Activated effector memory CD4-positive, alpha-beta T cell treated with Interleukin-2 at 50 U/mL for 16 hours (primary cell): ENCODE results near the gene GOLGA6L6.
"Not testable (repeated sequence)": the region's sequence is repeated elsewhere in the genome, so short reads cannot be mapped to it uniquely, and the experiment has no call there.

Source experiments
- DNase-seq: peaks from one replicate; pipeline ENCODE4 v3.0.0-alpha.2; 2020

GOLGA6L6 gene, protein sequence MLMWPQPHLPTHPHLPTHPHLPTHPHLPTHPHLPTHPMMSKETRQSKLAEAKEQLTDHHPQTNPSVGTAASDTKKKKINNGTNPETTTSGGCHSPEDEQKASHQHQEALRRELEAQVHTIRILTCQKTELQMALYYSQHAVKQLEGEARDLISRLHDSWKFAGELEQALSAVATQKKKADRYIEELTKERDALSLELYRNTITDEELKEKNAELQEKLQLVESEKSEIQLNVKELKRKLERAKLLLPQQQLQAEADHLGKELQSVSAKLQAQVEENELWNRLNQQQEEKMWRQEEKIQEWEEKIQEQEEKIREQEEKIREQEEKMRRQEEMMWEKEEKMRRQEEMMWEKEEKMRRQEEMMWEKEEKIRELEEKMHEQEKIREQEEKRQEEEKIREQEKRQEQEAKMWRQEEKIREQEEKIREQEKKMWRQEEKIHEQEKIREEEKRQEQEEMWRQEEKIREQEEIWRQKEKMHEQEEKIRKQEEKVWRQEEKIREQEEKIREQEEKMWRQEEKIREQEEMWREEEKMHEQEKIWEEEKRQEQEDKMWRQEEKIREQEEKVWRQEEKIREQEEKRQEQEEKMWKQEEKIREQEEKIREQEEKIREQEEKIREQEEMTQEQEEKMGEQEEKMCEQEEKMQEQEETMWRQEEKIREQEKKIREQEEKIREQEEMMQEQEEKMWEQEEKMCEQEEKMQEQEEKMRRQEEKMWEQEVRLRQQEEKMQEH

GRCh38 chr15:20541700-20542099 is at the start of gene GOLGA6L6:
TSS of gene GOLGA6L6 (minus strand) at chr15:20541800. CDS start at chr15:20541709, 91 bp downstream.
- not testable (repeated sequence) for DNase-seq

DNA sequence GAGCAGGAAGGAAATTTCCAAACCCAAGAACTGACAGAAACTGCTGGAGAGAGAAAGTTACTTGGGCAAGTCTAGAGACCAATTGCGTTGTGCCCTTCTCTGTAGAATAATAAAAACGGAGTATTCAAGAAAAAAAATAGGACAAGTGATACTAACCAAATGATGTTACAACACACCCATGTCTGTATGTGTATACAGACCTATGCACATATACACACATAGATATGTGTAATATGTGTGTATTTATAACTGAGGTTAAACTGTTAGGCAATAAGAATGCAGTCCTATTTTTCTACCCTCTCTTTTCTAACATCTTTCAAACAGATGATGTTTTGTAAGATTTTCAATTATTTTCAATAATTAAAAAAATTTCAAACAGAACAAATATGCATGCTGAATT is 48.5 kb upstream of the GOLGA6L6 start:
- DNase-seq, result not testable (repeated sequence)

DNA sequence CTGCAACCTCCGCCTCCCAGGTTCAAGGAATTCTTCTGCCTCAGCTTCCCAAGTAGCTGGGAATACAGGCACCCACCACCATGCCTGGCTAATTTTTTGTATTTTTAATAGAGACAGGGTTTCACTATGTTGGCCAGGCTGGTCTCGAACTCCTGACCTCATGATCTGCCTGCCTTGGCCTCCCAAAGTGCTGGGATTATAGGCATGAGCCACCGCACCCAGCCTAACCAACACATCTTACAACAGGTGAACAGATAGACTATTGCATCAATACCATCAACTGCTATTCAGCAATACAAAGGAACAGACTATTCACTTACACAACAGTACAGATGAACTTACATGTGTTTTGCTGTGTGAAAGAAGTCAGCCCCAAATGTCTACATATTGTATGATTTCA is 45.2 kb upstream of the GOLGA6L6 start:
- DNase-seq, result not testable (repeated sequence)

DNA sequence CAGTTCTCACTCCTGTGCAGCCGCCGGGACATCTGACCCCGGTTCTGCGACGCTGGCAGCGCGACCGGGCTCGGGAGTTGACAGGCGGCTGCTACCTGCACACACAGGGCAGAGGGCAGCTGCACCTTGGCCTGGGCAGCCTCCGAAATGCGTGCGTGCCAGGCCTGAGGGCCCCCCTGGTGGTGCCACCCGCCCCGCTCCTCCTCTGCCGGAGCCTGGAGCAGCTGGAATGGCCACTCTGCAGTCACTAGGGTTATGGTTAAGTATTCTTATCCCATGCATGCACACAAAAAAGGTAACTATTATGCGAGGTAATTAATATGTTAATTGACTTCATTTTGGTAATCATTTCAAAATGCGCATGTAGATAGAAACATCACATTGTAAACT is 41.1 kb upstream of the GOLGA6L6 start:
- DNase-seq, result not testable (repeated sequence)

DNA sequence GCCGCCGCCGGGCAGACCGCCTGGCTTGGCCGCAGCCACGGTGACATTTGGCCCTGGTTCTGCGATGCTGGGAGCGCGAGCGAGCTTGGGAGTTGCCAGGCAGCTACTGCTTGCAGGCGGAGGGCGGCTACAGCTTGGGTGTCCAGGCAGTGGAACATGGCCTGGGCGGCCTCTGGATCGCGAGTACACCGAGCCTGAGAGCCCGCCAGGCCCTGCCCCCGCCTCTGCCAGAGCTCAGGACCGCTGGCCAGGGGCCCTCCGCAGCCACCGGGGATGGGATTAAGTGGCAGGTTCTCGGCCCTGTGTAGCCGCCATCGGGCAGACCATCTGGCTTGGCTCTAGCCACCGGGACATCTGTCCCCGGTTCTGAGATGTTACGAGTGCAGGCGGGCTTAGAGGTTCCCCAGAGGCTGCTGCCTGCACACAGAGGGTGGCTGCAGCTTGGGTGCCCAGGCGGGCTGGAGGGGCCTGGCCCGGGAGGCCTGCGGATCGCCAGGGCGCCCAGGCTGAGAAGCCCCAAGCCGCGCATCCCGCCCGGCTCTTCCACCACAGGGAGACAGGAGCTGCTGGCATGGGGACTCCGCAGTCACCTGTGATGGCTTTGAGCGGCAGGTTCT is 40.6 kb upstream of the GOLGA6L6 start:
- not testable (repeated sequence) for DNase-seq

- DNase-seq, result not testable (repeated sequence)
Observed at GRCh38 chr15:20581261-20582108, 39.9 kb upstream of the GOLGA6L6 start.

DNA sequence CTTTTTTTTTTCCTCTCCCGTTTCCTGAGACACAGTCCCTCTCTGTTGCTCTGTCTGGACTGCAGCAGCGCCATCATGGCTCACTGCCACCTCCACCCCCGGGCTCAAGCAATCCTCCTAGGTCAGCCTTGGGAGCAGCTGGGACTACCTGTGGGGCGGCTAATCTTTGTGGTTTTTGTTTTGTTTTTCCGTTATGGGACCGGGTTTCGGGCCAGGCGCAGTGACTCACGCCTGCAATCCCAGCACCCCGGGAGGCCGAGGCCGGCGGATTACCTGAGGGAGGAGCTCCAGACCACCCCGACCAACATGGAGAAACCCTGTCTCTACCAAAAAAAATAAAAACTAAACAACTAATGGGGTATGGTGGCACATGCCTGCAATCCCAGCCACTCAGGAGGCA is 38.1 kb upstream of the GOLGA6L6 start:
- not testable (repeated sequence) for DNase-seq

- not testable (repeated sequence) for DNase-seq
Observed at GRCh38 chr15:20551289-20551688, 9.7 kb upstream of the GOLGA6L6 start.

DNA sequence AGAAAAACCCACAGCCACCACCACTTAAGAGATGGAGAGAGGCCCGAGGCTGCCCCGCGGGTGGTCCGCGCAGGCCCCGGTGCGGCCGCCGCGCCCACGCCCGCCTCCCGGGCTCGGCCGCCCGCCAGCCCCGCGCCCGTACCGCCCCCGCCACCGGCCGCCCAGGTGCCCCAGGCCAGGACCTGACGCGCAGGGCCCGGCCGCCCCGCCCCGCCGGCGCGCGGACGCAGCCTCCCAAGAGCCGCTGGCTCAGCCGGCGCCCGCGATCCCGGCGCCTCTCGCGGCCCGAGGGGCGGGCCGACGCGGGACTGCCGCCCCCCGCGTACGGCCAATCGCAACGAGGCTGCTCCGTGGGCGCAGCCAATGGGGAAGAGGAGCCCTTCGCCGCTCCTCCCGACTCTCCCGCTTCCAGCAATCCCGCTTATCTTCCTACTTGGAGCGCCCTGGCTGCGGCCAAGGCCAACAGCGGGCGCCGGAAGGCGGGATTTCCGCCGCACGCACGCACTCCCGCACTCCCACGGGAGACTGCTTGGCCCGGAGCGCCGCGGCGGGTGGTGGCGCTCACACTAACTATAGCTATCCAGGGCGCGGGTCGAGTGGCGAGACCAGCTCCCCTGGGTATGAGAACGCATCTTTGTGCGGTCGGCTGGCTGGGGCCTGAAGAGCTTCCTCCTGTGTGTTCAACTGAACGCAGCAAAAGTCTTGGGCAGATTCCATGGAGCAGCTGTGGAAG is 35.5 kb downstream of the GOLGA6L6 start:
- DNase-seq, result not testable (repeated sequence)

DNA sequence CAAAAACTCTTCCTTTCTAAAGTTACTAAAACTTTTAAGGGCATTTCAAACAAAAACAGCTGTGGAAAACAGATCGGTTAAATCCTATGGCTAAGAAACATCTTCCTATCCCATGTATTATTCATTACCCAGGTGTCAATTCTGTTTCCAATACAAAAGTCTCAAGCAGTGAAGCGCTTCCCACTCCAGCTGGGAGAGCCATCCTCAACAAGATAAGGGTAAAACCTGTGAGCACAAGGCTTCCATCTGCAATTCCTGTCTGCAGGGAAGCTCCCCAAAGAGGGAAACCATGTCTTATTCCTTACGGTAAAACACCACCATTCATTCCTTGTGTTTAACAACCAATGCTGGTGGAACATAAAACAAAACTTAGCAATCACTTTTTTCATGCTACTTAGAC is 38.8 kb downstream of the GOLGA6L6 start:
- not testable (repeated sequence) for DNase-seq

- DNase-seq, result not testable (repeated sequence)
Observed at GRCh38 chr15:20501512-20502222, 39.9 kb downstream of the GOLGA6L6 start.

- not testable (repeated sequence) for DNase-seq
Observed at GRCh38 chr15:20497781-20498180, 43.8 kb downstream of the GOLGA6L6 start.

GRCh38 chr15:20493035-20493434 is 48.6 kb downstream of the GOLGA6L6 start:
- DNase-seq, result not testable (repeated sequence)

GRCh38 chr15:20492598-20492997 is 49.0 kb downstream of the GOLGA6L6 start:
- not testable (repeated sequence) for DNase-seq

DNA sequence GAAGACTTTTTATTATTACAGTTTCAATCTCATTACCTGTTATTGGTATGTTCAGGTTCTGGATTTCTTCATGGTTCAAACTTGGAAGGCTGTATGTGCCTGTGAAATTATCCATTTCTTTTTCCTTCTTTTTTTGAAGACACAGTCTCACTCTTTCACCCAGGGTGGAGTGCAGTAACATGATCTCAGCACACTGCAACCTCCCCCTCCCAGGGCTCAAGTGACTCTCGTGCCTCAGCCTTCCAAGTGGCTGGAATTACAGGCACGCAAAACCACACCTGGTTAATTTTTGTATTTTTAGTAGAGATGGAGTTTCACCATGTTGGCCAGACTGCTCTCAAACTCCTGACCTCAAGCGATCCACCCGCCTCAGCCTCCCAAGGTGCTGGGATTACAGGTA is 52.3 kb downstream of the GOLGA6L6 start:
- not testable (repeated sequence) for DNase-seq
